Pulmonary artery endothelial cell (primary cell): ENCODE data around the gene TMED9. TPM values are rescaled to one million over a fixed set of nuclear protein-coding genes. Genes with fewer than 3 reads are reported as not detected.
"Not testable (repeated sequence)": the region's sequence is repeated elsewhere in the genome, so short reads cannot be mapped to it uniquely, and the experiment has no call there.

Experiments used
- DNase-seq: peaks from one replicate; pipeline ENCODE4 v3.0.0-alpha.2; 2011; ENCODE audit warnings: low read depth, low spot score
- total RNA-seq: library from RNA; depleted of rRNA; stranded (reverse); fragments of >200 nt; gene quantifications from 2 replicates; pipeline ENCODE4 v1.2.3, GENCODE V29; 2014

The TMED9 gene
- 188 and 231 TPM in 2 replicates for total RNA-seq

- DNase-seq: no peak
Observed at GRCh38 chr5:177592010-177592834, at the start of gene TMED9. TMED9 (plus strand) TSS chr5:177592203; CDS start chr5:177592215, 12 bp downstream.

GRCh38 chr5:177542816-177543465 lies 49.1 kb upstream of the TMED9 start:
- no peak for DNase-seq

GRCh38 chr5:177545487-177546257 lies 46.3 kb upstream of the TMED9 start:
- no peak for DNase-seq

DNA sequence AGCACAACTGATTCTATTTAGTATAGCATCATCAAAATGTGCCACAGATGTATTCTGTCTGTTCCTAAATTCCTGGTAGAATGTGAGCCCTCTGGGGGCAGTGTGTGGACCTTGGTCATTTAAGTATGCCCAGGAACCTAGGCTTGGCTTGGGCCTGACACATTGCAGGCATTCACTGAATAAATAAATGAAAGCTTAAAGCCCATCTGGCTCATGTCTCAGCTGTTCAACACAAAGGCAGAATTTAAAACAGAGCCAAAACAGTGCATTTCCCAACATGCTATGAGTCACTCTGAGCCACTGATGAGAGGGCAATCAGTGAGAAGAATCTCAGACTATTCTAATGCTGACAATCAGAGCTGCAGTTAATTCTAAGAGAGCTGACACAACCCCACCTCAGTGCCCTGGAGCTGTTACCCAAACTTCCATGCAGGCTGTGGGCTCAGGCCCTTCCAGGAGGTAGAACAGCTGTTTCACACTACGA lies 45.7 kb upstream of the TMED9 start:
- peak; percentile 74 for DNase-seq

DNA sequence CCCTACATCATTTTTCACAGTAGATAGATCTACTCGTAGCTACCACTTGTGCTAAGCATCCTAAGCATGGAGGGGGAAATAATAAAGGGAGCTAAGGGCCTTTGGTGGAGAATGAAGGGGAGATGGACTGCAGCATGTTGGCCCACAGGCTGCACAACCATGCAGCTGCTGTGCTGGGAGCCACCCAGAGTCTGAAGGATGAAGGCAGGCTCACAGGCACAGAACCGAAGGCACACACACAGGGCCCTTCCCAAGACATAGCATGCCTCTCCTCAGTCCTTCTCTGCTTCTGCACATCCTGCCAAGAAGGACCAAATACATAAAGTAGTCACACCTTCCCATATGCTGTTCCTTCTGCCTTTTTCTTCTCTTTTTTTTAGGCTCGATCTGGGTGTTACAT lies 44.3 kb upstream of the TMED9 start:
- no peak for DNase-seq

DNA sequence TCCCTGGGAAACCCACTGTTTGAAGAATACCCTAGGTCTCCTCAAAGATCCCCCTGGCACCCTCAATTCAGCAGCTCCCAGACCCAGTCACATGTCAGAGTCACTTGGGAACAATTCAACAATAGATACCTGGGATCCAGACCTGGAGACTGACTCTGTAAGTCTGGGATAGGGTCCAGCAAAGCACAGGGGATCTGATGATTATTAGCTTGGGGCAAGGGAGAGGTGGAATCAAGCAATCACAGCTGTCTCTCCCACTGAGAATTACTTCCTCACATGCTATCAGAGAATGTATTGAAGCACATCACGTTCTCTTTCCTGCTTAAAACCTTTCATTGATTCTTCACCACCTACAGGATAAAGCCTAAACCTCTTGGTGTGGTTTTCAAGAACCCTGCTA lies 43.5 kb upstream of the TMED9 start:
- no peak for DNase-seq

DNA sequence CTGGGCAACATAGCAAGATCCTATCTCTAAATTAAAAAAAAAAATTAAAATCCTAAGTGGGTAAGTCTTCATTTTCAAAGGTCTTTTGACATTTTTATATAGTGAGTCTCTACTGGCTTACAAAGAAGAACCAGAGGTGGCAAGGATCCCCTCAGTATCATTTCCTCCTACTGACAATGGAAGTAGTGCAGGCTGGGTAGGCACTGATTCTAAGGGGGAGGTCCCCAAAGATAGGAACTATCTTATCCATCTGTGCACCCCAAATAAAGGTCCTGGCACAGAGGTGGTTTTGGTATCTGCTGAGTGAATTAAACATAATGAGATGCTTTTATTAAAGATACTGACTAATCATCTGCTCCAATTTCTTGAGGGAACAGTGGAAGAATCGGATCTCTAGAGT lies 41.9 kb upstream of the TMED9 start:
- no peak for DNase-seq

- DNase-seq: no peak
Observed at GRCh38 chr5:177552839-177553455, 39.1 kb upstream of the TMED9 start.

DNA sequence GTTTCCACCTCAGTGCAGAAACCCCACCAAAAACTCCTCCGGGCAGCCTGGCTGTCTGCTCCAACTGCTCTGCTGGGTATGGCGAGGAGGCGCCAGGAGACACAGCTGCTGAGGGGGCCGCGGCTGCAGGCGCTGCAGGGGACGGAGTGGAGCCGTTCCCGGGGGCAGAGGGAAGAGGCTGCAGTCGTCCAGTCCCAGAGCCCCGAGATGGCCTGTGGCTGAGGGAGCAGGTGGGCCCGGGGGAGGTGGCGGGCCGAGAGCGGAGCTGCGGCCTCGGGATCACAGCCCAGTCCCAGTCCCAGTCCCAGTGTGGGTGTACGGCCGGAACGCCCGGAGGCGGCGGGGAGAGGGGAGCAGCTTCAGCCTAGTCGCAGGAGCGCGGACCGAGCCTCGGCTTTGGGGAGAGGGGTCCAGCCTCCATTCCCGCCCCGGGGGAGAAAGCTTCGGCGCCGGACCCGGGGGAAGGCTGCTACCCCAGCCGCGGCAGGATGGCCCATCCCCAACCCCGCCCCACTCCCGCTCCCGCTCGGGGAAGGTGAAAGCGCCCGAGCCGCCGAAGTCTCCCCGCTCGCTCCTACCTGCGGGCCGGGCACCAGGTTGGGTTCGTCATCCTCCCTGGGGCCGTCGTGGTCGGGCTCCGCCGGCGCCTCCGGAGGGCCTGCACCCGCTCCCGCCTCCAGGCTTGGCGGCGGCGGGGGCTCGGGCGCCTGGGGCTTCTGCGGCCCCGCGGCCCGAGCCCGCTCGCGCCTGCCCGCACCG lies 38.2 kb upstream of the TMED9 start:
- no peak for DNase-seq

DNA sequence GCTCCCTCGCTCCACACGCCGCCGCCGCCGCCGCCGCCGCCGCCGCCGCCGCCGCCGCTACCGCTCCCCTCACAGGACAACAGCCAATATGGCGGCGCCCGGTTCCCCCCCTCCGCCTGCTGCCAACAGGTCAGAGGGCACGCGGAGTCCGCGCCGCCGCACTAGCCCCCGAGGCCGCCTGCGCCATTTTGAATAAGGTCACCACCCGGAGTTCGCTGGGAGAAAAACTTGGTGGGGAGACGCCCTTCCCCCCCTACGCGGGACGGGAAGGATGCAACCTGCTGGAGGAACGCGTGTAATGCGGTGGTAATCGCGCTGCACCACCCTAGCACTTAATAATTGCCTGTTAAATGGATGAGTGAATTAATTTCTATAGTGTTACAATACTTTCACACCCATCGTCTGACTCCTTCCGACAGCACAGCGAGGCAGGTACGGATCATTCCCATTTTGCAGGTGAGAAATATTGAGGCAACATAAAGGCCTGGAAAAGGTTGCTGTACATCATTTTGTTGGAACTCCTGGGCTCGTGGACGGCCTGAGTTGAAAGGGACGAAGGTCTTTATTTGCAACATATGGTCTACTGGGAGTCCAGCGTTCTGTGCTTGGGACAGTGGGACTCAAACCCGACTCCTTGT lies 37.4 kb upstream of the TMED9 start, which contains the start of gene FAM193B:
FAM193B (minus strand) TSS at position 90 of the 638 bp plus-strand sequence. CDS start 105 bp downstream, outside the sequence.
- DNase-seq: peak; percentile 64

- no peak for DNase-seq
Observed at GRCh38 chr5:177555228-177555627, 36.8 kb upstream of the TMED9 start.

DNA sequence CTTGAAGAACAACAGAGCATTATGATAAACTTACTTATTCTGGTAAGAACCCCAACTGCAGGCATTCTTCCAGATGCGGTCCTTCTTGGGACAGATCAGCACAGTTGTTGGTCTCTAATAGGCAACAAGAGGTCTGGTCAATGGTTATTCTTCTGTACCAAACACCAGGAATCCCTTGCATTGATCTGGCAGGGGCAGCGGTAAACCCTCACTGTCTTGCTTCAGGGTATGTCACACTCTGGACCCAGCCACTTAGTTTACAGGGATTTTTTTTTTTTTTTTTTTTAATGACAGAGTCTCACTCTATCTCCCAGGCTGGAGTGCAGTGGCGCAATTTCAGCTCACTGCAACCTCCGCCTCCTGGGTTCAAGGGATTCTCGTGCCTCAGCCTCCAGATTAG lies 36.3 kb upstream of the TMED9 start:
- no peak for DNase-seq

- DNase-seq: no peak
Observed at GRCh38 chr5:177557041-177557647, 34.9 kb upstream of the TMED9 start.

DNA sequence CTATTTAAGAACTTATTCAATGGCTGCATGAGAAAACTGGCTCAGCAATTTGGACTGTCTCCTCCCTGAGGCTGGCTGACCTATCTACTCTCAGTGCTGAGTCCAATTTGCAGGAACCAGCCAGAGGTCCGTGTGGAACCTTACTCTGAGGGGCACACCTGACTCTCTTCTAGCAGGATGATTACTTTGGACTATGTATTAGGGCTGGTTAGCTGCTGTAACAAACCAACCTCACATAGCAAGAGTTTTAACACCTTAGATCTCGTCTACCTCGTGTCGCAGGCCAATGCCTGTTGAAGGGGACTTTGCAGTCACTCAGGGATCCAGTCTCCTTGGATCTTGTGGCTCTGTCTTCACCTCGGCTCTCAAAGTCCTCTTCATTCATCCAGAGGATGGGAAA lies 34.2 kb upstream of the TMED9 start:
- DNase-seq: no peak

DNA sequence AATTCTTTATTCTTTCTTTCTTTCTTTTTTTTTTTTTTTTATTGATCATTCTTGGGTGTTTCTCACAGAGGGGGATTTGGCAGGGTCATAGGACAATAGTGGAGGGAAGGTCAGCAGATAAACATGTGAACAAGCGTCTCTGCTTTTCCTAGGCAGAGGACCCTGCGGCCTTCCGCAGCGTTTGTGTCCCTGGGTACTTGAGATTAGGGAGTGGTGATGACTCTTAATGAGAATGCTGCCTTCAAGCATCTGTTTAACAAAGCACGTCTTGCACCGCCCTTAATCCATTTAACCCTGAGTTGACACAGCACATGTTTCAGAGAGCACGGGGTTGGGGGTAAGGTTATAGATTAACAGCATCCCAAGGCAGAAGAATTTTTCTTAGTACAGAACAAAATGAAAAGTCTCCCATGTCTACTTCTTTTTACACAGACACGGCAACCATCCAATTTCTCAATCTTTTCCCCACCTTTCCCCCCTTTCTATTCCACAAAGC lies 32.5 kb upstream of the TMED9 start:
- DNase-seq: not testable (repeated sequence)

- DNase-seq: no peak
Observed at GRCh38 chr5:177565046-177565445, 27.0 kb upstream of the TMED9 start.

- DNase-seq: no peak
Observed at GRCh38 chr5:177568326-177568725, 23.7 kb upstream of the TMED9 start.

- DNase-seq: no peak
Observed at GRCh38 chr5:177569894-177570293, 22.1 kb upstream of the TMED9 start.

DNA sequence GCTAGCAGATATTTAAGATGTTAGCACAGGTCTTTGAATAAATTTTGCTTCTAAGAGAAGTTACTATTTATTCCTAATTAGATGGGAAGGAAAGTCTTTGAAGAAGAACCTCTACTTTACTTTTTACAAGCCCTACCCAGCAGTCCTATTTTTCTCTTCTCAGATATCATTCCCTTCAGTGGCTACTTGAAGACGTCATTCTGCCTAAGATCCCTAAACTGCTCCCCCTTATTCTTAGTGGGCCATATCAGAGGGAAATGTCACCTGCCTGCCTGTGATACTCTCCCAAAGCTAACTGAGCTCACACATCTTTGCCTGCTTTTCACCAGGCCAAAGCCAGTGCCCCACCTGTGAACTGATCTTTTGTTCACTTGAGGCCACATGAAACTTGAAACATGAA lies 16.5 kb upstream of the TMED9 start:
- DNase-seq: no peak

DNA sequence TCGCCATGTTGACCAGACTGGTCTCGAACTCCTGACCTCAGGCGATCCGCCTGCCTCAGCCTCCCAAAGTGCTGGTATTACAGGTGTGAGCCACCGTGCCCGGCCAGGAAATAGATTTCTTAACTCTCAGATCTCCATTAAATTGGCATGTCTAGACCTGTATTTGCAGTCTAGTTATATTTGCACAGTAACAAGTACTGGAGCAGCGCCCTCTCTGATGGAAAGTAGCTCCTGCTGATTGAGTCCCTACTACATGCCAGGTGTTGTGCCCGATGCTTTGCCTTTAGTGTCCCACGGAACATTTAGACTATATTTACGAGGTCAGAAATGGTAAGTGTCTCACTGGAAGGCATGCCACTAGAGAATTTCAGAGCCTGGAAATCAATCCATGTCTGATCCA lies 15.8 kb upstream of the TMED9 start:
- DNase-seq: no peak
